ENCODE data around the gene UGT1A3.
"Not testable (repeated sequence)": the region's sequence is repeated elsewhere in the genome, so short reads cannot be mapped to it uniquely, and the experiment has no call there.

The UGT1A3 gene

GRCh38 chr2:233746475-233747282, 17.8 kb downstream of the UGT1A3 start:
- no peak overlapping the region for H3K4me3 ChIP-seq (ENCODE audit: control insufficient read depth, low read depth, low read length)
- TF ChIP-seq, protein P1, sequence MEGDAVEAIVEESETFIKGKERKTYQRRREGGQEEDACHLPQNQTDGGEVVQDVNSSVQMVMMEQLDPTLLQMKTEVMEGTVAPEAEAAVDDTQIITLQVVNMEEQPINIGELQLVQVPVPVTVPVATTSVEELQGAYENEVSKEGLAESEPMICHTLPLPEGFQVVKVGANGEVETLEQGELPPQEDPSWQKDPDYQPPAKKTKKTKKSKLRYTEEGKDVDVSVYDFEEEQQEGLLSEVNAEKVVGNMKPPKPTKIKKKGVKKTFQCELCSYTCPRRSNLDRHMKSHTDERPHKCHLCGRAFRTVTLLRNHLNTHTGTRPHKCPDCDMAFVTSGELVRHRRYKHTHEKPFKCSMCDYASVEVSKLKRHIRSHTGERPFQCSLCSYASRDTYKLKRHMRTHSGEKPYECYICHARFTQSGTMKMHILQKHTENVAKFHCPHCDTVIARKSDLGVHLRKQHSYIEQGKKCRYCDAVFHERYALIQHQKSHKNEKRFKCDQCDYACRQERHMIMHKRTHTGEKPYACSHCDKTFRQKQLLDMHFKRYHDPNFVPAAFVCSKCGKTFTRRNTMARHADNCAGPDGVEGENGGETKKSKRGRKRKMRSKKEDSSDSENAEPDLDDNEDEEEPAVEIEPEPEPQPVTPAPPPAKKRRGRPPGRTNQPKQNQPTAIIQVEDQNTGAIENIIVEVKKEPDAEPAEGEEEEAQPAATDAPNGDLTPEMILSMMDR (conservative IDR thresholded peaks at IDR 0.05; ENCODE audit: control insufficient read depth, insufficient read depth, low read depth, low read length), result no peak
- no peak for DNase-seq (ENCODE audit: low read depth)

DNA sequence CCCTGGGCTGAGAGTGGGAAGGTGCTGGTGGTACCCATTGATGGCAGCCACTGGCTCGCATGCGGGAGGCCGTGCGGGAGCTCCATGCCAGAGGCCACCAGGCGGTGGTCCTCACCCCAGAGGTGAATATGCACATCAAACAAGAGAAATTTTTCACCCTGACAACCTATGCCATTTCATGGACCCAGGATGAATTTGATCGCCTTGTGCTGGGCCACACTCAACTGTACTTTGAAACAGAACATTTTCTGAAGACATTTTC, 18.4 kb downstream of the UGT1A3 start:
- no peak for DNase-seq (ENCODE audit: low read depth)
- TF ChIP-seq, protein P1 (conservative IDR thresholded peaks at IDR 0.05; ENCODE audit: control insufficient read depth, insufficient read depth, low read depth, low read length), result no peak

DNA sequence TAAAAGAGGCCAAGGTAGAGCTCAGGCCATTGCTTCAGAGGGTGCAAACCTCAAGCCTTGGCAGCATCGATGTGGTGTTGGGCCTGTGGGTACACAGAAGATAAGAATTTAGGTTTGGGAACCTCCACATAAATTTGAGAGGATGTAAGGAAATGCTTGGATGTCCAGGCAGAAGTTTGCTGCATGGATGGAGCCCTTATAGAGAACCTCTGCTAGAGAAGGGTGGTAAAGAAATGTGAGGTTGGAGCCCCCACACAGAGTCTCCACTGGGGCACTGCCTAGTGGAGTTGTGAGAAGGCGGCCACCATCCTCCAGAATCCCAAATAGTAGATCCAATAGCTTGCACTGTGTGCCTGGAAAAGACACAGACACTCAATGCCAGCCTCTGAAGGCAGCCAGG, 21.8 kb downstream of the UGT1A3 start:
- H3K4me3 ChIP-seq (ENCODE audit: control insufficient read depth, low read depth, low read length); DNase-seq (ENCODE audit: low read depth): not testable (repeated sequence)

More for the DNA sequence above, 18.4 kb downstream of the UGT1A3 start:
- no peak overlapping the region for H3K4me3 ChIP-seq (ENCODE audit: control insufficient read depth, low read depth, low read length)

- DNase-seq (ENCODE audit: low read depth); H3K4me3 ChIP-seq (ENCODE audit: control insufficient read depth, low read depth, low read length): not testable (repeated sequence)
These were observed 22.6 kb downstream of the UGT1A3 start for GRCh38 chr2:233751212-233752009.

DNA sequence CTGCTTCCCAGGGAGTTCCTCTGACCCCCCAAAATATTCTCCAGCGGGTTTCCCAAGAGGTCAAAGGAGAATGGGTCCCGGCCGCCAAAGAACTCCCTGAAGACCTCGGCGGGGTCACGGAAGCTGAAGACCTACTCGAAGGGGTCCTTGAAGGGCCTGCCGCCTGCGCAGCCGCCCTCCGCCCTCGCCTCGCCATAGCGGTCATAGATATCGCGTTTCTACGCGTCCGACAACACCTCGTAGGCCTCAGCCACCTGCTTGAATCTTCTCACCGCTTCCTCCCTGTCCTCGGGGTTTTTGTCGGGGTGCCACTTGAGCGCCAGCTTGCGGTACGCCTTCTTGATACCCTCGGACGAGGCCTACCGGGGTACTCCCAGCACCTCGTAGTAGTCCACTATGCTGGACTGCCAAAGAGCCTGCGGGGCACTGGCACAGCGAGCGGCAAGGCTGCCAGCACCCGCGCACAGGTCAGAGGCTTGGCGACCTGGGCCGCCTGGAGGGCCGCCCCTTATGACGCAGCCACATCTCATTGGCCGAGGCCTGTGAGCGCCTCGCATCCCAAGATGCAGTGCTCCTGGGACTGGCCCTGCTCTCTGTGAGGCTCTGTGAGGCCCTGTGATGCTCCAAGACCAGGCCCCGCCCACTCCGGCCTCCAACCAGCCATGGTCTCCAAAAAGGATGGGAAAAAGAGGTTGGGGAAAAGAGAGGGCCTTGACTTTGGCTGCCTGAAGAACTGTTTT, 26.2 kb downstream of the UGT1A3 start:
- TF ChIP-seq, protein P1 (conservative IDR thresholded peaks at IDR 0.05; ENCODE audit: control insufficient read depth, insufficient read depth, low read depth, low read length), result no peak
- H3K4me3 ChIP-seq (ENCODE audit: control insufficient read depth, low read depth, low read length), result no peak overlapping the region
- DNase-seq (ENCODE audit: low read depth), result no peak

- no peak for DNase-seq (ENCODE audit: low read depth)
- TF ChIP-seq, protein P1 (conservative IDR thresholded peaks at IDR 0.05; ENCODE audit: control insufficient read depth, insufficient read depth, low read depth, low read length), result no peak
- no peak overlapping the region for H3K4me3 ChIP-seq (ENCODE audit: control insufficient read depth, low read depth, low read length)
These were observed 27.7 kb downstream of the UGT1A3 start for GRCh38 chr2:233756429-233757081.

DNA sequence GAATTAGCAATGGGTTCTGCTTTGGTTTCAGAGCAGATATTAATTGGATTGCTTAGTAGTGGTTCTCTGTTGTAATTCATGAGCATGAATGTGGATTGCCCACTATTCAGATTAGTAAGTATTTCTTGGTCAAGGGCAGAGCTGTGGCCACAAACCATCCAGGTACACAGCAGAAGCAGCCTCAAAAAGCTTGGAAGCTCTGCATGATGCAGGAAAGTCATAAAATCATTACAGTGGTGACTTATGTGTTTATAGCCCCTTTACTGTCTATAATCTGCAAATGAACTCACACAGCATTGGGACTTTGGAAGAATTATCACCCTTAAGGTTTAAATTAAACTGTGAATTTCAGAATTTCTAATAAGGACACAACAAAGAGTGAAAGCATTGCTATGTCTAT, 29.3 kb downstream of the UGT1A3 start:
- TF ChIP-seq, protein P1 (conservative IDR thresholded peaks at IDR 0.05; ENCODE audit: control insufficient read depth, insufficient read depth, low read depth, low read length), result no peak
- no peak for DNase-seq (ENCODE audit: low read depth)
- no peak overlapping the region for H3K4me3 ChIP-seq (ENCODE audit: control insufficient read depth, low read depth, low read length)

Data from fibroblast of mammary gland (primary cell).